Endothelial cell of umbilical vein (primary cell): ENCODE measurements around the gene DNAJC7. TPM values are rescaled to one million over a fixed set of nuclear protein-coding genes. Genes with fewer than 3 reads are reported as not detected.
"Not testable (repeated sequence)": the region's sequence is repeated elsewhere in the genome, so short reads cannot be mapped to it uniquely, and the experiment has no call there.

Experiments
- BruUV-seq: library from RNA; stranded (reverse); fragments of 400-500 nt; replicated peaks from 2 replicates; lab custom pipeline; 2021; lab: Mats Ljungman, UMichigan
- CTCF ChIA-PET: fragments of 300-600, 350-600 bp; sonication (Branson Sonifier 250); formaldehyde crosslinking; loops from one replicate; lab custom pipeline; 2021; ENCODE audit warnings: antibody characterized with exemption, inconsistent platforms; lab: Charles Lee
- POLR2A ChIA-PET: fragments of 300-600, 350-600 bp; sonication (Branson Sonifier 250); formaldehyde crosslinking; loops from one replicate; lab custom pipeline; 2021; ENCODE audit warnings: antibody characterized with exemption, inconsistent platforms; lab: Charles Lee
- DNase-seq: peaks from one replicate; pipeline ENCODE4 v3.0.0-alpha.2; 2011; ENCODE audit warnings: low read depth, low spot score
- FAIRE-seq: peaks from 2 replicates; lab custom pipeline; 2011; peaks lifted over from hg19 to GRCh38; lab: Jason Lieb, UNC
- H2AFZ ChIP-seq: 2 replicates; pipeline ENCODE4 v1.6.0; 2012; ENCODE audit warnings: low read depth, low read length, control low read depth, inconsistent platforms
- H3K27ac ChIP-seq: 2 replicates; pipeline ENCODE4 v1.5.1; 2011; ENCODE audit warnings: low read depth, mild to moderate bottlenecking, control low read depth, low read length, moderate library complexity; ENCODE audit not compliant: insufficient read depth
- H3K27me3 ChIP-seq, 2 experiments: 2 replicates each; pipeline versions ENCODE4 v1.6.0 to v1.6.1; 2011; ENCODE audit warnings: low read length in 2 of 2, mixed read lengths in 1 of 2; ENCODE audit not compliant: control insufficient read depth in 2 of 2, insufficient read depth in 2 of 2
- H3K36me3 ChIP-seq, 2 experiments: 2 replicates in 1 of 2; 3 replicates in 1 of 2; pipeline ENCODE4 v1.5.1; 2011; ENCODE audit warnings: low read length in 2 of 2, mild to moderate bottlenecking in 1 of 2, moderate library complexity in 1 of 2; ENCODE audit not compliant: control insufficient read depth in 2 of 2, insufficient read depth in 2 of 2; ENCODE audit errors: extremely low read depth in 1 of 2
- H3K4me1 ChIP-seq: 3 replicates; pipeline ENCODE4 v1.5.1; 2011; ENCODE audit warnings: mild to moderate bottlenecking, low read length; ENCODE audit not compliant: control insufficient read depth, insufficient read depth; ENCODE audit errors: extremely low read depth
- H3K4me2 ChIP-seq: 2 replicates; pipeline ENCODE4 v1.6.1; 2011; ENCODE audit warnings: low read length, control low read depth, mixed read lengths; ENCODE audit not compliant: insufficient read depth
- H3K4me3 ChIP-seq, 3 experiments: fragments of 200-600 bp in 1 of 3; sonication (generic), shearing (Covaris generic) in 1 of 3; replicated peaks in 1 of 3; 2 replicates each; pipeline ENCODE4 v1.5.1; 2011 to 2016; ENCODE audit warnings: control low read depth in 3 of 3, low read length in 3 of 3, mild to moderate bottlenecking in 2 of 3, inconsistent platforms in 1 of 3, low read depth in 1 of 3, moderate library complexity in 1 of 3; ENCODE audit not compliant: insufficient read depth in 1 of 3
- H3K79me2 ChIP-seq: 2 replicates; pipeline ENCODE4 v1.6.0; 2012; ENCODE audit warnings: low read length, inconsistent platforms; ENCODE audit not compliant: control insufficient read depth, insufficient read depth
- H3K9ac ChIP-seq: replicated peaks from 2 replicates; pipeline ENCODE3; 2011; ENCODE audit warnings: low read length, control low read depth; ENCODE audit not compliant: insufficient read depth; ENCODE audit errors: extremely low read depth
- H3K9me1 ChIP-seq: replicated peaks from 3 replicates; pipeline ENCODE4 v1.6.0; 2011; ENCODE audit warnings: mild to moderate bottlenecking, low read length; ENCODE audit not compliant: control insufficient read depth, insufficient read depth; ENCODE audit errors: extremely low read depth
- H3K9me3 ChIP-seq: replicated peaks from 2 replicates; pipeline ENCODE4 v1.5.1; 2012; ENCODE audit warnings: low read length, inconsistent platforms; ENCODE audit not compliant: control insufficient read depth, insufficient read depth
- H4K20me1 ChIP-seq: replicated peaks from 2 replicates; pipeline ENCODE3; 2011; ENCODE audit warnings: mild to moderate bottlenecking, low read length; ENCODE audit not compliant: control insufficient read depth, insufficient read depth; ENCODE audit errors: extremely low read depth
- EZH2 ChIP-seq: IDR thresholded peaks from 2 replicates; pipeline ENCODE4 v1.6.1; 2012; ENCODE audit warnings: borderline replicate concordance, low read depth, mild to moderate bottlenecking, moderate library complexity, low read length, inconsistent platforms; ENCODE audit not compliant: severe bottlenecking
- GATA2 ChIP-seq: IDR thresholded peaks from 2 replicates; pipeline ENCODE4 v1.7.0; 2011; ENCODE audit warnings: low read depth, mild to moderate bottlenecking, moderate library complexity, mixed read lengths, low read length; ENCODE audit not compliant: insufficient read length, insufficient read depth
- MYC ChIP-seq: IDR thresholded peaks from one replicate; pipeline ENCODE4 v1.6.1; 2011; ENCODE audit warnings: mild to moderate bottlenecking, low read depth, low read length
- POLR2A ChIP-seq: IDR thresholded peaks from 2 replicates; pipeline ENCODE4 v1.6.1; 2012; ENCODE audit warnings: low read depth, mild to moderate bottlenecking, control low read depth, low read length
- POLR2AphosphoS5 ChIP-seq: IDR thresholded peaks from 2 replicates; pipeline ENCODE4 v1.6.1; 2012; ENCODE audit warnings: low read depth, mild to moderate bottlenecking, control low read depth, low read length, moderate library complexity; ENCODE audit not compliant: insufficient read depth
- dilution Hi-C: fragments of 300-500 bp; cut with MboI; formaldehyde crosslinking; loops from one replicate; pipeline ENCODE4 v1.15.0; 2019; ENCODE audit warnings: low sequenced_read_pairs; ENCODE audit not compliant: extremely low pct_ligation_motif_present
- intact Hi-C: fragments of 100-400 bp; cut with micrococcal nuclease; formaldehyde crosslinking; loops from one replicate; pipeline ENCODE4 v1.10.0; 2022
- polyA plus RNA-seq, 4 experiments: library from polyadenylated mRNA; depleted of rRNA in 3 of 4; stranded (reverse) in 3 of 4; unstranded in 1 of 4; fragments of >200 nt; gene quantifications; 2 replicates each; pipeline versions ENCODE4 v1.2.1 to v1.2.3, GENCODE V29; 2011 to 2012; ENCODE audit warnings: missing spikeins in 1 of 4
- total RNA-seq: library from RNA; stranded (reverse); gene quantifications from 2 replicates; pipeline ENCODE4 v1.2.3, GENCODE V29; 2021
- TF ChIP-seq, protein P1 (sequence below): IDR thresholded peaks from 2 replicates; pipeline ENCODE4 v1.6.1; 2011; ENCODE audit not compliant: insufficient read depth, insufficient read length
- TF ChIP-seq, protein P2 (sequence below), 2 donors: IDR thresholded peaks; 1 replicate in 1 of 2; 2 replicates in 1 of 2; pipeline ENCODE4 v1.5.1; 2011; ENCODE audit warnings: low read length in 2 of 2, mild to moderate bottlenecking in 2 of 2, moderate library complexity in 2 of 2, control low read depth in 1 of 2, inconsistent platforms in 1 of 2, low read depth in 1 of 2; ENCODE audit not compliant: insufficient read depth in 1 of 2; ENCODE audit errors: extremely low read depth in 1 of 2

The DNAJC7 gene
- total and polyA plus RNA-seq, 2 donors (not counting 3 experiments of a cell fraction or from before 2014, with no cell fraction given) = 19.8 to 111 TPM

DNA sequence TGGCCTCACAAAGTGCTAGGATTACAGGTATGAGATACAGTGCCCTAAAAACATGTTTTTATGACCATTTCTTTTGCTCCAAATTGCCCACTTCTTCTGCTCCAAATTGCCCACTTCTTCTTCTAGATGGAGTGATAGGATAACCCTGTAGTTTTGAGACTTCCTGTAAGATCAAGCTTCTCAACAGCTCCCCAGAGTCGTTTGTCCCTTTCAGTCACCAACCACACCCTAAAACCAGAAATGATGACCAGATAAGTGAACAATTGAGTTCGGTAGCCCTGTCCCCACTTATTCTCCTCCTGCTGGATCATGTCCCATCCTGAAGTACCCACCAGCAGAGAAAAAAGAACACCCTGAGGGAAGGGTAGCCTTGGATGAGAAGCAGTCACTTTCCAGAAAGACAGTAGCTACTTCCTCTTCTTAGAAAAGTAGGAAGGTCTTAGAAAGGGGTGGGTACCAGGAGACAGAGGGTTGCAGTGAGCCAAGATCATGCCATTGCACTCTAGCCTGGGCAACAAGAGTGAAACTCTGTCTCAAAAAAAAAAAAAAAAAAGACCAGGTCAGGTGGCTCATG, 84.3 kb downstream of the DNAJC7 start:
- no peak overlapping the region for H3K4me3 ChIP-seq
- DNase-seq (no peak), FAIRE-seq (no peak)
- no peaks in the 10 kb centered on the region for H3K36me3 ChIP-seq
- no peaks in the 10 kb centered on the region for H3K9me3 ChIP-seq
- no peak for TF ChIP-seq POLR2AphosphoS5
- no peak for TF ChIP-seq GATA2
- TF ChIP-seq POLR2A = no peak
- TF ChIP-seq, protein P1, sequence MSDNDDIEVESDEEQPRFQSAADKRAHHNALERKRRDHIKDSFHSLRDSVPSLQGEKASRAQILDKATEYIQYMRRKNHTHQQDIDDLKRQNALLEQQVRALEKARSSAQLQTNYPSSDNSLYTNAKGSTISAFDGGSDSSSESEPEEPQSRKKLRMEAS = no peak
- no peak for TF ChIP-seq EZH2
- TF ChIP-seq, protein P2, sequence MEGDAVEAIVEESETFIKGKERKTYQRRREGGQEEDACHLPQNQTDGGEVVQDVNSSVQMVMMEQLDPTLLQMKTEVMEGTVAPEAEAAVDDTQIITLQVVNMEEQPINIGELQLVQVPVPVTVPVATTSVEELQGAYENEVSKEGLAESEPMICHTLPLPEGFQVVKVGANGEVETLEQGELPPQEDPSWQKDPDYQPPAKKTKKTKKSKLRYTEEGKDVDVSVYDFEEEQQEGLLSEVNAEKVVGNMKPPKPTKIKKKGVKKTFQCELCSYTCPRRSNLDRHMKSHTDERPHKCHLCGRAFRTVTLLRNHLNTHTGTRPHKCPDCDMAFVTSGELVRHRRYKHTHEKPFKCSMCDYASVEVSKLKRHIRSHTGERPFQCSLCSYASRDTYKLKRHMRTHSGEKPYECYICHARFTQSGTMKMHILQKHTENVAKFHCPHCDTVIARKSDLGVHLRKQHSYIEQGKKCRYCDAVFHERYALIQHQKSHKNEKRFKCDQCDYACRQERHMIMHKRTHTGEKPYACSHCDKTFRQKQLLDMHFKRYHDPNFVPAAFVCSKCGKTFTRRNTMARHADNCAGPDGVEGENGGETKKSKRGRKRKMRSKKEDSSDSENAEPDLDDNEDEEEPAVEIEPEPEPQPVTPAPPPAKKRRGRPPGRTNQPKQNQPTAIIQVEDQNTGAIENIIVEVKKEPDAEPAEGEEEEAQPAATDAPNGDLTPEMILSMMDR (IDR thresholded peaks at IDR 0.05; ENCODE audit: extremely low read depth in 1 of 2, insufficient read depth in 1 of 2, low read depth in 1 of 2, low read length in 2 of 2) = no peak
- TF ChIP-seq MYC = no peak
- H3K9ac ChIP-seq = no peak overlapping the region
- POLR2A ChIA-PET = interaction anchor here (0.5 kb wide), 1 partner anchor 143 kb away, joined by 3 read pairs; no protein-coding TSS in a partner anchor
- H4K20me1 ChIP-seq = no peaks in the 10 kb centered on the region
- no TSS peak for BruUV-seq
- intact Hi-C loops (no loop called here), dilution Hi-C loops (no loop called here)
- H3K4me2 ChIP-seq = no peak overlapping the region
- H3K27me3 ChIP-seq = peaks cover 0 to 3% of the 10 kb centered on the region in 2 experiments
- CTCF ChIA-PET = interaction anchor here (0.6 to 1.0 kb wide), 3 partner anchors 74 to 509 kb away, joined by 3 read pairs; no protein-coding TSS in a partner anchor
- H3K9me1 ChIP-seq = no peaks in the 10 kb centered on the region
- H3K79me2 ChIP-seq = no peaks in the 10 kb centered on the region
- H2AFZ ChIP-seq = no peak overlapping the region
- H3K27ac ChIP-seq = no peak overlapping the region
- H3K4me1 ChIP-seq = peaks cover 8% of the 10 kb centered on the region

DNA sequence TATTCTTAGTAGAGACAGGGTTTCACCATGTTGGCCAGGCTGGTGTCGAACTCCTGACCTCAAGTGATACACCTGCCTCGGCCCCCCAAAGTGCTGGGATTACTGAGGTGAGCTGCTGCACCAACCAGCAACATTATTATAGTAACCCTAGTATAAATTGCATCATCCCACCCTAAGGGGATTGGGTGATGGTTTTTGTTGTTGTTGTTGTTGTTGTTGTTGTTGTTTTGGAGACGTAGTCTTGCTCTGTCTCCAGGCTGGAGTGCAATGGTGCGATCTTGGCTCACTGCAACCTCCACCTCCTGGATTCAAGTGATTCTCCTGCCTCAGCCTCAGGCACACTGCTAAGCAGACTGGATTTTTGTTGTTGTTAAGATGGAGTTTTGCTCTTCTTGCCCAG, 85.5 kb downstream of the DNAJC7 start:
- H3K4me3 ChIP-seq, H4K20me1 ChIP-seq, dilution Hi-C loops, H3K79me2 ChIP-seq, H3K9me3 ChIP-seq, H3K9ac ChIP-seq, H3K27me3 ChIP-seq, H3K27ac ChIP-seq, H3K36me3 ChIP-seq, BruUV-seq, FAIRE-seq, DNase-seq, H3K4me2 ChIP-seq, intact Hi-C loops, POLR2A ChIA-PET, H3K9me1 ChIP-seq, H3K4me1 ChIP-seq, H2AFZ ChIP-seq: not testable (repeated sequence)
- CTCF ChIA-PET = interaction anchor here (2.6 kb wide), 1 partner anchor 13 kb away, joined by 22 read pairs; the partner anchor contains the start of gene ACLY

DNA sequence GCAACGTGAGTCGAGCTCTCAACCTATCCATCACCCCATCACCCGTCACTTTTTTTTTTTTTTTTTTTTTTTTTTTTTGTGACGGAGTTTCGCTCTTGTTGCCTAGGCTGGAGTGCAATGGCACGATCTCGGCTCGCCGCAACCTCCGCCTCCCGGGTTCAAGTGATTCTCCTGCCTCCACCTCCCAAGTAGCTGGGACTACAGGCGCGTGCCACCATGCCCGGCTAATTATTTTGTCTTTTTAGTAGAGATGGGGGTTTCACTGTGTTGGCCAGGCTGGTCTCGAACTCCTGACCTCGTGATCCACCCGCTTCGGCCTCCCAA, 86.4 kb downstream of the DNAJC7 start:
- Histone ChIP-seq H3K9ac (peak overlapping the region; percentile 37), H2AFZ (peak overlapping the region; percentile 86), H3K4me3 (peak overlapping the region in 2 of 3 experiments; percentile 25 to 51), H3K4me2 (peak overlapping the region; percentile 74), H3K27ac (peak overlapping the region; percentile 50)
- H4K20me1 ChIP-seq, dilution Hi-C loops, H3K4me1 ChIP-seq, H3K36me3 ChIP-seq, H3K79me2 ChIP-seq, H3K9me3 ChIP-seq, BruUV-seq, H3K9me1 ChIP-seq, DNase-seq, FAIRE-seq, H3K27me3 ChIP-seq: not testable (repeated sequence)
- intact Hi-C loops = loop anchor here (1.0 kb wide), 3 partner anchors 11 to 87 kb away; partner anchors contain the start of gene DNAJC7
- ChIA-PET POLR2A (interaction anchor here (0.7 to 0.8 kb wide), 2 partner anchors 13 to 27 kb away, joined by 3 read pairs; no protein-coding TSS in a partner anchor), CTCF (interaction anchor here (0.6 to 3.3 kb wide), 17 partner anchors 9 to 338 kb away, joined by 3 to 28 read pairs (median 4); partner anchors contain the start of genes ACLY, CNP and NKIRAS2)
